ENCODE measurements around the gene UBTD1. TPM values are rescaled to one million over a fixed set of nuclear protein-coding genes. Genes with fewer than 3 reads are reported as not detected.
"Not testable (repeated sequence)": the region's sequence is repeated elsewhere in the genome, so short reads cannot be mapped to it uniquely, and the experiment has no call there.

UBTD1 gene
- total RNA-seq, 1 donor from 2014 or later = 37.7 TPM

DNA sequence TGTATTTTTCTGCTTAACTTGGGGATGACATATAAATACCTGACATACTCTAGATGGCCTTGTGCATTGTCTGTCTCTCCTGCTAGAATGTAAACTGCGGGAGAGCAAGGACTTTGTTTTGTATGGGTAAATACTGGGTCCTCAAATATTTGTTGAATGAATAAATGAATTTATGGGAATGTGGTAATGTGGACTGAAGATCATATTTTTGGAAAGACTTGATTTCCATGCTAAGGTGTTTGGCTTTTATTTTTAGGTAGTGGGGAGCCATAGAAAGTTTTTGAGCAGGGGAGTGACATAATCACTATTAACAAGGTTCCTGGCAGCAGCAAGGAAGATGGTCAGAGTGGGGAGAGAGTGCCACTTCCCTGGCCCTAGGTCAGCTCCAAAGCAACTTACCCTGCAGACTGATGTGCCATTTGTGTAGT, 27.0 kb downstream of the UBTD1 start:
- Histone ChIP-seq H3K4me1 (peaks cover 28% of the 10 kb centered on the region), H3K27ac (no peak overlapping the region), H3K9me3 (no peaks in the 10 kb centered on the region), H3K36me3 (no peaks in the 10 kb centered on the region), H3K27me3 (ENCODE audit: low read depth) (no peaks in the 10 kb centered on the region), H3K4me3 (no peak overlapping the region)
- no peak for ATAC-seq
- intact Hi-C loops (cut with DNase I) = no loop called here
- DNase-seq = no peak
- TF ChIP-seq, protein P1, sequence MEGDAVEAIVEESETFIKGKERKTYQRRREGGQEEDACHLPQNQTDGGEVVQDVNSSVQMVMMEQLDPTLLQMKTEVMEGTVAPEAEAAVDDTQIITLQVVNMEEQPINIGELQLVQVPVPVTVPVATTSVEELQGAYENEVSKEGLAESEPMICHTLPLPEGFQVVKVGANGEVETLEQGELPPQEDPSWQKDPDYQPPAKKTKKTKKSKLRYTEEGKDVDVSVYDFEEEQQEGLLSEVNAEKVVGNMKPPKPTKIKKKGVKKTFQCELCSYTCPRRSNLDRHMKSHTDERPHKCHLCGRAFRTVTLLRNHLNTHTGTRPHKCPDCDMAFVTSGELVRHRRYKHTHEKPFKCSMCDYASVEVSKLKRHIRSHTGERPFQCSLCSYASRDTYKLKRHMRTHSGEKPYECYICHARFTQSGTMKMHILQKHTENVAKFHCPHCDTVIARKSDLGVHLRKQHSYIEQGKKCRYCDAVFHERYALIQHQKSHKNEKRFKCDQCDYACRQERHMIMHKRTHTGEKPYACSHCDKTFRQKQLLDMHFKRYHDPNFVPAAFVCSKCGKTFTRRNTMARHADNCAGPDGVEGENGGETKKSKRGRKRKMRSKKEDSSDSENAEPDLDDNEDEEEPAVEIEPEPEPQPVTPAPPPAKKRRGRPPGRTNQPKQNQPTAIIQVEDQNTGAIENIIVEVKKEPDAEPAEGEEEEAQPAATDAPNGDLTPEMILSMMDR (IDR thresholded peaks at IDR 0.05) = no peak

DNA sequence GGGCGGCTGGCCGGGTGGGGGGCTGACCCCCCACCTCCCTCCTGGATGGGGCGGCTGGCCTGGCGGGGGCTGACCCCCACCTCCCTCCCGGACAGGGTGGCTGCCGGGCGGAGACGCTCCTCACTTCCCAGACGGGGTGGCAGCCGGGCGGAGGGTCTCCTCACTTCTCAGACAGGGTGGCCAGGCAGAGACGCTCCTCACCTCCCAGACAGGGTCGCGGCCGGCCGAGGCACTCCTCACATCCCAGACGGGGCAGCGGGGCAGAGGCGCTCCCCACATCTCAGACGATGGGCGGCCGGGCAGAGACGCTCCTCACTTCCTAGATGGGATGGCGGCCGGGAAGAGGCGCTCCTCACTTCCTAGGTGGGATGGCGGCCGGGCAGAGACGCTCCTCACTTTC, 30.2 kb downstream of the UBTD1 start:
- H3K9me3 ChIP-seq; H3K4me1 ChIP-seq; H3K27me3 ChIP-seq (ENCODE audit: low read depth); intact Hi-C loops (cut with DNase I); H3K36me3 ChIP-seq; ATAC-seq; H3K27ac ChIP-seq; DNase-seq; H3K4me3 ChIP-seq: not testable (repeated sequence)

DNA sequence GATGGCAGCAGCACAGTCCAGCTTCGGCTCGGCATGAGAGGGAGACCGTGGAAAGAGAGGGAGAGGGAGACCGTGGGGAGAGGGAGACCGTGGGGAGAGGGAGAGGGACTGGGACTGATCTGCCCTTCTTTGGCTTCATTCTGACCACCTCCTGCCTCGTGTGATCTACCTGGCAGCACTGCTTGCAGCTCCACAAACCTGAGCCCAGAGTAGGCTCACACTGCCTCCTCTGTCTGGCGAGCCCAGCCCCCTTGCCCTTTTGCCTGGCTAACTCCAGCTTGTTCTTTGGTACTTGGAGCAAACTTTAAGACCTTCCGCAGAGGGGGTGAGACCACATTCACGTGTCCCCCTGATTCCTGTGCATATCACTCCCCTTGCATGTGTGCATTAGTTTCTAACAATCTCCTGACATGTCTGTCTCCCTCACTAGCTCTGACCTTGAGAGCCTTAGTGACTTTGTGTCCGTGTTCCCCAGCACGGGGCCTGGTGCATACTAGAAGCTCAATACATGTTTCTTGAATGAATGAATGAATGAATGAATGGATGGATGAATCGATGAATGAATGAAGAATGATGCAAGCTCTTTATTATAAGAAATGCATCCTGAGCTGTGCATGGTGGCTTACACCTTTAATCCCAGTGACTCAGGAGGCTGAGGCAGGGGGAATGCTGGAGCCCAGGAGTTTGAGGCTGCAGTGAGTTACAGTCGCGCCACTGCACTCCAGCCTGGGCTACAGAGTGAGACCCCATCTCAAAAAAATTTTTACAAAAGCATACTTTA, 31.2 kb downstream of the UBTD1 start:
- no peak for ATAC-seq
- DNase-seq = no peak
- H3K36me3 ChIP-seq = no peaks in the 10 kb centered on the region
- H3K4me3 ChIP-seq = no peak overlapping the region
- H3K27ac ChIP-seq = no peak overlapping the region
- no peaks in the 10 kb centered on the region for H3K27me3 ChIP-seq (ENCODE audit: low read depth)
- H3K4me1 ChIP-seq = peaks cover 3% of the 10 kb centered on the region
- no peaks in the 10 kb centered on the region for H3K9me3 ChIP-seq
- intact Hi-C loops (cut with DNase I) = no loop called here
- TF ChIP-seq, protein P1 (IDR thresholded peaks at IDR 0.05) = no peak

DNA sequence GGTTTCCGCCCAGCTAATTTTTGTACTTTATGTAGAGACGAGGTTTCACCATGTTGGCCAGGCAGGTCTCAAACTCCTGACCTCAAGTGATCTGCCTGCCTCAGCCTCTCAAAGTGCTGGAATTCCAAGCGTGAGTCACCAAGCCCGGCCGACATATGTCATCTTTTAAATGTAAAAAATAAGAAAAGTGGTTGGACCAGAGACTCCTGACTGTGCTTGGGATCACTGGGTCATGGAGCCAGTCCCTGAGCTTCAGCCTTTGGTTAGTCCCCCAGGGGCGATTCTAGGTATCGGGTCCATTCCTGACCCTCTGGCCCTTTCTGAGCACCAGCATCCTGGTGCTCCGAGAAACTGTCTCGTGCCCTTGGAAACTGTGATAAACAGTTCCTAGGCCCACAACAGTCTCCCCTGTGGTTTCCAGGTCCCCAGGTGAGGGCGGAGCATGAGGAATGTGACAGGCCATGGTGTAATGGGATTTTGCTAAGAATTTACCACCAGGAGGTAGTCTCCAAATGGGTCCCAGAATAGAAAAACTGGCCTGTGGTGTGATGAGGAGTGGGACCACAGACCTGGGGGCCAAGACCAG, 32.8 kb downstream of the UBTD1 start:
- Histone ChIP-seq H3K4me3 (no peak overlapping the region), H3K36me3 (no peaks in the 10 kb centered on the region), H3K4me1 (no peaks in the 10 kb centered on the region), H3K9me3 (no peaks in the 10 kb centered on the region), H3K27ac (no peak overlapping the region), H3K27me3 (ENCODE audit: low read depth) (no peaks in the 10 kb centered on the region)
- intact Hi-C loops (cut with DNase I) = no loop called here
- TF ChIP-seq, protein P1 (IDR thresholded peaks at IDR 0.05) = no peak
- ATAC-seq (peak; percentile 35 to 55), DNase-seq (no peak)

DNA sequence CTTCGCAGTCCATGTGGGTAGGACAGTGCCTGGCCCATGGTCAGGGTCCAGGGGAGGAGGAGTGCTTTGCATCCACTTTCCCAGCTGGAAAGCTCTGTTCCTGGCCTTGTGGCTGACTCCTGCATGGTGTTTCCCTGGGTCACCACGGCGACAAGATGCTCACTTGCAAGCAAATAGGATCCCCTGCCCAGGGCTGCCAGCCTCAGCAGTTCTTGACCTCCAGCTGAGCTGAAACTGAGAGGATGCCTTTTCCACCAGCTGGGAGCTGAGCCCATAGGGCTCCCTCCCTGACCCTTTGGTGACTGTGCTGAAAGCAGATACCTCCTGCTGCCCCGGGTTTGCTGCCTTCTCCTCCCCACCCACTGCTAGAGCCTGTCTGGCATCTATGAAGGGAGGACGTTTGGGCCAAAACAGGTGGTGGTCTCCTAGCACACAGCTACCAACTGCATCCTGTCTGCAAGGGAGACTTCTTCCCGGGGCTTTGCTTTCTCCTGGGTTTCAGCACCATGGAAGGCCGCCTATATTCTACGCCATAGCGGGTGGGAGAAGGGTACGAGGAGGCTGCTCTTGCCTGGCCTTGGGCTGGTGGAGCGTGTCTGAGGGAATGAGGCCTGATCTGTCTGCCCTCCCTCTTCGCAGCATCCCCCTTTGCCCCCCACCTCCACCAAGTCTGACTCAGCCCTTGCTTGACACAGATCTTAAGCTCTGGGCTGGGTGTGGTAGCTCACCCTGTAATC, 34.4 kb downstream of the UBTD1 start:
- Histone ChIP-seq H3K36me3 (no peaks in the 10 kb centered on the region), H3K4me3 (no peak overlapping the region), H3K27me3 (ENCODE audit: low read depth) (no peaks in the 10 kb centered on the region), H3K9me3 (no peaks in the 10 kb centered on the region), H3K4me1 (no peaks in the 10 kb centered on the region), H3K27ac (no peak overlapping the region)
- ATAC-seq (peak in 1 of 2 donors; percentile 29), DNase-seq (no peak)
- TF ChIP-seq, protein P1 (IDR thresholded peaks at IDR 0.05) = no peak
- intact Hi-C loops (cut with DNase I) = no loop called here
